Bronchial epithelial cell (primary cell): ENCODE data around the gene PSD4. TPM values are rescaled to one million over a fixed set of nuclear protein-coding genes. Genes with fewer than 3 reads are reported as not detected.

Source experiments
- DNase-seq: peaks from one replicate; pipeline ENCODE4 v3.0.0-alpha.2; 2010; ENCODE audit warnings: low read depth
- FAIRE-seq: peaks from 2 replicates; lab custom pipeline; 2011; peaks lifted over from hg19 to GRCh38; lab: Jason Lieb, UNC
- H3K27me3 ChIP-seq: 2 replicates; pipeline ENCODE4 v1.5.1; 2011; ENCODE audit warnings: low read length; ENCODE audit not compliant: control insufficient read depth, insufficient read depth
- H3K36me3 ChIP-seq: 2 replicates; pipeline ENCODE4 v1.5.1; 2011; ENCODE audit warnings: low read length; ENCODE audit not compliant: control insufficient read depth, insufficient read depth
- H3K4me3 ChIP-seq: 2 replicates; pipeline ENCODE4 v1.5.1; 2011; ENCODE audit warnings: mild to moderate bottlenecking, low read depth, low read length, control low read depth
- CTCF ChIP-seq: IDR thresholded peaks from 2 replicates; pipeline ENCODE4 v1.5.1; 2011; ENCODE audit warnings: mild to moderate bottlenecking, moderate library complexity, low read length, control low read depth, inconsistent platforms; ENCODE audit not compliant: insufficient read depth, severe bottlenecking
- total RNA-seq: library from RNA; depleted of rRNA; stranded (reverse); fragments of >200 nt; gene quantifications from 2 replicates; pipeline ENCODE4 v1.2.1, GENCODE V29; 2014

Gene PSD4
- total RNA-seq, 1 donor from 2014 or later = 25.0 TPM

- Histone ChIP-seq H3K4me3 (no peak overlapping the region), H3K36me3 (peaks cover 13% of the 10 kb centered on the region), H3K27me3 (no peaks in the 10 kb centered on the region)
- FAIRE-seq (peak; percentile 55), DNase-seq (no peak)
- no peak for TF ChIP-seq CTCF
Observed at GRCh38 chr2:113202305-113203216, 28.8 kb downstream of the PSD4 start.

- Histone ChIP-seq H3K36me3 (peaks cover 13% of the 10 kb centered on the region), H3K27me3 (no peaks in the 10 kb centered on the region), H3K4me3 (no peak overlapping the region)
- DNase-seq (peak; percentile 23), FAIRE-seq (no peak)
- TF ChIP-seq CTCF = no peak
Observed at GRCh38 chr2:113203217-113203530, 29.4 kb downstream of the PSD4 start.

- peak; percentile 95 for TF ChIP-seq CTCF
Observed at GRCh38 chr2:113203901-113204519, 30.2 kb downstream of the PSD4 start.

GRCh38 chr2:113206251-113206650, 32.5 kb downstream of the PSD4 start:
- H3K36me3 ChIP-seq = peaks cover 5% of the 10 kb centered on the region
- H3K27me3 ChIP-seq = no peaks in the 10 kb centered on the region
- DNase-seq = no peak
- no peak overlapping the region for H3K4me3 ChIP-seq
- TF ChIP-seq CTCF = no peak
- peak; percentile 64 for FAIRE-seq

More at GRCh38 chr2:113203901-113204519, 30.2 kb downstream of the PSD4 start:
- Histone ChIP-seq H3K4me3 (no peak overlapping the region), H3K36me3 (peaks cover 13% of the 10 kb centered on the region), H3K27me3 (no peaks in the 10 kb centered on the region)
- FAIRE-seq (no peak), DNase-seq (peak; percentile 66)

GRCh38 chr2:113207021-113207420, 33.2 kb downstream of the PSD4 start:
- FAIRE-seq (no peak), DNase-seq (no peak)
- no peak for TF ChIP-seq CTCF
- no peaks in the 10 kb centered on the region for H3K27me3 ChIP-seq
- no peak overlapping the region for H3K4me3 ChIP-seq
- H3K36me3 ChIP-seq = peaks cover 3% of the 10 kb centered on the region
